WERI-Rb-1 (cell line): ENCODE results near the gene SERTAD4.

Source experiments
- DNase-seq: peaks from one replicate; pipeline ENCODE4 v3.0.0-alpha.2; 2020
- H3K27ac ChIP-seq: fragments of 250-450 bp; sonication (Bioruptor Pico); 2 replicates; pipeline ENCODE4 v1.5.1; 2020; ENCODE audit warnings: mild to moderate bottlenecking, moderate library complexity
- H3K27me3 ChIP-seq: fragments of 250-450 bp; sonication (Bioruptor Pico); 2 replicates; pipeline ENCODE4 v1.5.1; 2021; ENCODE audit warnings: mild to moderate bottlenecking, low read depth, moderate library complexity; ENCODE audit not compliant: insufficient read depth, severe bottlenecking
- H3K36me3 ChIP-seq: fragments of 250-450 bp; sonication (Bioruptor Pico); 2 replicates; pipeline ENCODE4 v1.5.1; 2020; ENCODE audit warnings: mild to moderate bottlenecking, moderate library complexity
- H3K4me3 ChIP-seq: 2 replicates; pipeline ENCODE4 v1.5.1; 2011; ENCODE audit warnings: low read depth, mild to moderate bottlenecking, control low read depth, low read length
- H3K9me3 ChIP-seq: fragments of 250-450 bp; sonication (Bioruptor Pico); 2 replicates; pipeline ENCODE4 v1.5.1; 2021; ENCODE audit warnings: mild to moderate bottlenecking, moderate library complexity; ENCODE audit not compliant: severe bottlenecking
- CTCF ChIP-seq: IDR thresholded peaks from 2 replicates; pipeline ENCODE4 v1.5.1; 2011; ENCODE audit warnings: low read depth, mild to moderate bottlenecking, control low read depth, inconsistent platforms, low read length

Gene SERTAD4

DNA sequence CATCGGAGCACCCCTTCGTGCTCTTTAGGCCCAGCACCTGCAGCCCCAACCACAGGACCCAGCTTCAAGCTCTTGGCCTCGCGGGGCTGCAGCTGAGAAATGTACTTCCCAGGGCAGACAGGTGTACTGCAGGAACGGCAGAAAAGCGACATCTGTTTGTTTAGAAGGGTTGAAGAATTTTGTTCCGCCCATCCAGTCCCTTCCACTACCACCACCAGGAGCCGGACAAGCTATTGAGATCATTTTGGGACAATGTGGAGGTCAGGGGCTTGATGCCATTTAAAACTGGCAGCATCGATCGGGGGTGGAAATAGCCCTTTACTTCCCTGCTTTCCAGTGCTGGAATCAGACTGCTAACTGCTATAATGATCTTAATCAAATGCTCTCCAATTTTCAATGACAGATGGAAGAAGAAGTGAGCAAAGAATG lies 1.7 kb downstream of the SERTAD4 start:
- DNase-seq = no peak
- TF ChIP-seq CTCF = no peak
- Histone ChIP-seq H3K27me3 (no peaks in the 10 kb centered on the region), H3K27ac (no peak overlapping the region), H3K4me3 (peak overlapping the region; percentile 89), H3K36me3 (peaks cover 11% of the 10 kb centered on the region), H3K9me3 (no peaks in the 10 kb centered on the region)

GRCh38 chr1:210235363-210236053 lies 2.9 kb downstream of the SERTAD4 start:
- Histone ChIP-seq H3K27ac (no peak overlapping the region), H3K36me3 (peaks cover 20% of the 10 kb centered on the region), H3K4me3 (no peak overlapping the region), H3K9me3 (no peaks in the 10 kb centered on the region), H3K27me3 (no peaks in the 10 kb centered on the region)
- no peak for TF ChIP-seq CTCF
- no peak for DNase-seq

- DNase-seq = no peak
- Histone ChIP-seq H3K27ac (no peak overlapping the region), H3K4me3 (no peak overlapping the region), H3K36me3 (peaks cover 26% of the 10 kb centered on the region), H3K27me3 (no peaks in the 10 kb centered on the region), H3K9me3 (no peaks in the 10 kb centered on the region)
- no peak for TF ChIP-seq CTCF
Measured at GRCh38 chr1:210236386-210236839, 3.8 kb downstream of the SERTAD4 start.

GRCh38 chr1:210236840-210237409 lies 4.3 kb downstream of the SERTAD4 start:
- Histone ChIP-seq H3K36me3 (peaks cover 30% of the 10 kb centered on the region), H3K9me3 (no peaks in the 10 kb centered on the region), H3K27ac (no peak overlapping the region), H3K27me3 (no peaks in the 10 kb centered on the region), H3K4me3 (no peak overlapping the region)
- no peak for DNase-seq
- TF ChIP-seq CTCF = no peak

DNA sequence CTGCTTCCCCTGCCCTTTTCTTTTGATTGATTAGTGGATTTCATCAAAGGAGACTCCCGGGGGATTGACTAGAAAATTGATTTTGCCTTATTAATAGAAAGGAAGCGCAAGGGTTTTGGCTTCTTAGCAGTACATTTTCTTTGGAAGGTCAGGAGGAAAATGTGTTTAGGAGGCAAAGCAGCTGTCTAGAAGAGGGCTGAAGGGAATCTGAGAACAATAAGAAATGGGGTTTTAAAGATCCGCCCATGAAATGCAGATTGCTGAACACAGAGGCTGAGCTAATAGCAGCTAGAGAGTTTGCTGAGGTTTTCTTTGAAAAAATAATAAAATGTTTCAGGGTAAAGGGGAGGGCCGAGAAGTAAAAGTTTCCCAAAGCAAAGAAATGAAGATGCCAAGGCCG lies 4.9 kb downstream of the SERTAD4 start:
- H3K27me3 ChIP-seq = no peaks in the 10 kb centered on the region
- H3K9me3 ChIP-seq = no peaks in the 10 kb centered on the region
- no peak for DNase-seq
- no peak overlapping the region for H3K27ac ChIP-seq
- peaks cover 35% of the 10 kb centered on the region for H3K36me3 ChIP-seq
- TF ChIP-seq CTCF = no peak
- no peak overlapping the region for H3K4me3 ChIP-seq
